Pancreas (tissue), 10 donors: ENCODE data around the gene GBGT1. TPM values are rescaled to one million over a fixed set of nuclear protein-coding genes. Genes with fewer than 3 reads are reported as not detected.
A peak's percentile ranks its signal among the peaks of the same experiment; 100 is the strongest.

ENCODE experiments used
- ATAC-seq, 4 donors: fragments of 200-7000 bp; cut with Tn5 transposase; one replicate each; pipeline versions ENCODE4 v1.8.0 to v1.9.1; 2020; ENCODE audit warnings: mild to moderate bottlenecking in 4 of 4, moderate library complexity in 4 of 4
- DNase-seq, 6 donors: peaks; one replicate each; pipeline ENCODE4 v3.0.0-alpha.2; 2020
- FAIRE-seq: peaks from 2 replicates; lab custom pipeline; 2012; peaks lifted over from hg19 to GRCh38; lab: Jason Lieb, UNC
- H3K27ac ChIP-seq, 4 donors: fragments of 200-600 bp; sonication (generic); 1 replicate in 3 of 4; 2 replicates in 1 of 4; pipeline versions ENCODE4 v1.5.0 to v1.8.0; 2020
- H3K27me3 ChIP-seq, 4 donors: fragments of 200-600 bp; one replicate each; pipeline ENCODE4 v1.8.0; 2021
- H3K36me3 ChIP-seq, 3 donors: fragments of 200-600 bp; sonication (generic) in 1 of 3; one replicate each; pipeline versions ENCODE4 v1.5.0 to v1.8.0; 2020 to 2021
- H3K4me1 ChIP-seq, 3 donors: fragments of 200-600 bp; one replicate each; pipeline ENCODE4 v1.8.0; 2021
- H3K4me3 ChIP-seq, 4 donors: fragments of 200-600 bp; sonication (generic) in 2 of 4; one replicate each; pipeline versions ENCODE4 v1.5.0 to v1.8.0; 2020 to 2021
- H3K9me3 ChIP-seq, 4 donors: fragments of 200-600 bp; one replicate each; pipeline ENCODE4 v1.8.0; 2021
- CTCF ChIP-seq, 4 donors: fragments of 200-600 bp; sonication (generic) in 3 of 4; IDR thresholded peaks; one replicate each; pipeline versions ENCODE4 v1.5.0 to v1.8.0; 2021; ENCODE audit warnings: antibody characterized with exemption in 4 of 4
- WGBS, 2 donors: extraction: QIAGEN DNeasy Blood & Tissue Kit; methylation state at CpG; one replicate each; pipeline ENCODE4 v1.1.7; 2013; 5-methylcytosine and 5-hydroxymethylcytosine counted together
- intact Hi-C, 3 donors: fragments of 100-400 bp; cut with DNase I; formaldehyde crosslinking; loops; one replicate each; pipeline versions ENCODE4 v1.11.1 to v1.14.2; 2022
- polyA plus RNA-seq, 2 donors: library from polyadenylated mRNA; stranded (reverse); fragments of 200-250 nt; gene quantifications; one replicate each; pipeline ENCODE4 v1.2.3, GENCODE V29; 2013
- total RNA-seq, 6 donors: library from RNA; stranded (reverse); fragmentation: NEBNext Ultra II Directional in 4 of 6; extraction: Animal tissue kit (Norgen Biotek cat#: 25700) in 4 of 6; gene quantifications; one replicate each; pipeline versions ENCODE4 v1.2.1 to v1.2.4, GENCODE V29; 2021 to 2023
- donor health status: healthy with polysubstance abuse.
- donor health status: DM: no; HTN: no; CAD: no; lungs with moderate emphysema.
- donor health status: DM: no; HTN: no; CAD: no.
- donor health status: control.
- donor health status: control.
- donor health status: Bipolar disorder and iron deficiency.
- donor health status: DM: yes; HTN: yes; CAD: no.
- donor health status: DM: no; HTN: no; CAD: no.
- donor health status: DM: no; HTN: no; CAD: no.
- donor health status: DM: yes; HTN: yes; CAD: no.

Gene GBGT1
- total and polyA plus RNA-seq, 8 donors, result 1.5 to 11.9 (median 4.0) TPM

GRCh38 chr9:133103183-133103986 is 60.3 kb downstream of the GBGT1 start:
- Histone ChIP-seq H3K4me1 (no peaks in the 10 kb centered on the region), H3K4me3 (no peak overlapping the region), H3K27ac (no peak overlapping the region), H3K9me3 (no peaks in the 10 kb centered on the region), H3K36me3 (peaks cover 5 to 81% (median 65%) of the 10 kb centered on the region in 3 donors), H3K27me3 (no peaks in the 10 kb centered on the region)
- 42 to 49% methylated on average over 14 of the region's 14 CpGs for WGBS, 2 donors
- intact Hi-C loops, result loop anchor here in 1 of 3 donors (2.0 to 5.0 kb wide), 2 partner anchors 41 to 61 kb away; no protein-coding TSS in a partner anchor
- ATAC-seq, result peak; percentile 57 to 90 (median 85)
- DNase-seq, result peak in 5 of 6 donors; percentile 58 to 92 (median 79)
- TF ChIP-seq CTCF (IDR thresholded peaks at IDR 0.05), result peak; percentile 93 to 97 (median 96)
- FAIRE-seq, result no peak

Other genes with a start within 250 kb of the GBGT1 start
- gene TSC1, start 219.3 kb downstream of the GBGT1 start, total RNA-seq, result 10 to 100 TPM; 17.1 to 34.5 (median 21.5) TPM
- gene TSC1, start 219.3 kb downstream of the GBGT1 start, polyA plus RNA-seq, result 10 to 100 TPM; 17.9 to 19.7 TPM
- gene GFI1B, start 185.2 kb downstream of the GBGT1 start, total RNA-seq, result under 1 TPM in 2 of 6 donors, not detected in 4; 0.09 to 0.31 TPM
- gene GFI1B, start 185.2 kb downstream of the GBGT1 start, polyA plus RNA-seq, result under 1 TPM in 1 of 2 donors, not detected in 1; 0.14 TPM
- gene GTF3C5, start 132.9 kb downstream of the GBGT1 start, total RNA-seq, result 10 to 100 TPM; 17.4 to 33.0 (median 23.2) TPM
- gene GTF3C5, start 132.9 kb downstream of the GBGT1 start, polyA plus RNA-seq, result 10 to 100 TPM; 67.2 to 68.5 TPM
- gene CEL, start 101.9 kb downstream of the GBGT1 start, total RNA-seq, result over 10,000 TPM; 11,290 to 24,413 (median 19,239) TPM
- 1,000 to 10,000 TPM; 2,560 to 4,565 TPM for gene CEL, start 101.9 kb downstream of the GBGT1 start, polyA plus RNA-seq
- 10 to 100 TPM; 16.1 to 31.9 (median 20.3) TPM for gene RALGDS, start 42.7 kb downstream of the GBGT1 start, total RNA-seq
- gene RALGDS, start 42.7 kb downstream of the GBGT1 start, polyA plus RNA-seq, result 10 to 100 TPM; 56.0 to 69.7 TPM
- gene OBP2B, start 45.3 kb upstream of the GBGT1 start, total RNA-seq, result not detected
- gene OBP2B, start 45.3 kb upstream of the GBGT1 start, polyA plus RNA-seq, result not detected
- 10 to 100 TPM in 1 of 6 donors, 1 to 10 TPM in 5; 2.1 to 10.2 (median 5.4) TPM for gene ABO, start 111.3 kb upstream of the GBGT1 start, total RNA-seq
- 1 to 10 TPM; 3.3 to 9.3 TPM for gene ABO, start 111.3 kb upstream of the GBGT1 start, polyA plus RNA-seq
- 10 to 100 TPM in 2 of 6 donors, 1 to 10 TPM in 4; 5.8 to 13.6 (median 7.6) TPM for gene SURF6, start 172.3 kb upstream of the GBGT1 start, total RNA-seq
- 10 to 100 TPM; 17.7 to 19.8 TPM for gene SURF6, start 172.3 kb upstream of the GBGT1 start, polyA plus RNA-seq
- gene MED22, start 184.2 kb upstream of the GBGT1 start, total RNA-seq, result 10 to 100 TPM in 3 of 6 donors, 1 to 10 TPM in 3; 6.2 to 14.2 (median 9.9) TPM
- 10 to 100 TPM; 10.1 to 14.8 TPM for gene MED22, start 184.2 kb upstream of the GBGT1 start, polyA plus RNA-seq
- 1,000 to 10,000 TPM; 1,234 to 2,140 (median 1,676) TPM for gene RPL7A, start 184.3 kb upstream of the GBGT1 start, total RNA-seq
- gene RPL7A, start 184.3 kb upstream of the GBGT1 start, polyA plus RNA-seq, result 1,000 to 10,000 TPM; 1,900 to 1,906 TPM
- gene SURF1, start 192.6 kb upstream of the GBGT1 start, total RNA-seq, result 10 to 100 TPM; 33.6 to 47.8 (median 37.2) TPM
- 10 to 100 TPM; 69.2 to 73.9 TPM for gene SURF1, start 192.6 kb upstream of the GBGT1 start, polyA plus RNA-seq
- 10 to 100 TPM in 4 of 6 donors, 1 to 10 TPM in 2; 7.8 to 18.7 (median 11.9) TPM for gene SURF2, start 192.6 kb upstream of the GBGT1 start, total RNA-seq
- gene SURF2, start 192.6 kb upstream of the GBGT1 start, polyA plus RNA-seq, result 10 to 100 TPM; 37.3 to 52.4 TPM
- 100 to 1,000 TPM in 5 of 6 donors, 10 to 100 TPM in 1; 87.9 to 132 (median 129) TPM for gene SURF4, start 212.1 kb upstream of the GBGT1 start, total RNA-seq
- 100 to 1,000 TPM in 1 of 2 donors, 10 to 100 TPM in 1; 63.1 to 106 TPM for gene SURF4, start 212.1 kb upstream of the GBGT1 start, polyA plus RNA-seq
- under 1 TPM; 0.31 to 0.94 (median 0.67) TPM for gene STKLD1, start 212.5 kb upstream of the GBGT1 start, total RNA-seq
- gene STKLD1, start 212.5 kb upstream of the GBGT1 start, polyA plus RNA-seq, result 1 to 10 TPM; 1.8 to 3.1 TPM